NB4 (cell line): ENCODE results near the gene HACL1.

ENCODE experiments used
- CTCF ChIP-seq: IDR thresholded peaks from one replicate; pipeline ENCODE4 v1.5.1; 2012; ENCODE audit warnings: low read depth, low read length
- MAX ChIP-seq: IDR thresholded peaks from 2 replicates; pipeline ENCODE4 v1.6.1; 2011; ENCODE audit warnings: low read depth, low read length
- MYC ChIP-seq: IDR thresholded peaks from 2 replicates; pipeline ENCODE4 v1.6.1; 2011; ENCODE audit warnings: low read depth, low read length
- POLR2A ChIP-seq: IDR thresholded peaks from 2 replicates; pipeline ENCODE4 v1.6.1; 2011; ENCODE audit warnings: mild to moderate bottlenecking; ENCODE audit not compliant: insufficient read length; ENCODE audit errors: extremely low read depth

DNA sequence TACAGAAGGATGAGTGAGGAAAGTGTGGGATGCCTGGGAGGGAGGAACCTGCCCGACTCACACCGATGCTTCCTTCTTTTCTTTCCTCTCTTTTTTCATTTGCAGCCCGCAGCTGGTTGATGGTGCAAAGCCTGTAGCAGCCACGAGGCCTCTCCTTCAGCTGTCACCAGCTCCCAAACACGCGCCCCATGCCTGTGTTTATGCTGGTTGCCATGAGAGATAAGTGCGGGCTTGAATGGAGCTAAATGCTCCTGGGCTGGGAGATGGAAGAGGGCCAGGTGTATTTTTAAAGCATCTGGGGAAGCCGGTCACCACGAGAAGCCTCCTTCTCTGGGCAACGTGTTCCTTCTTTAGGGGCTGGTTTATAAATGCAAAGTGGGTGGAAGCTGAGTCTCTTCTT, 89.2 kb downstream of the HACL1 start:
- TF ChIP-seq POLR2A (no peak), CTCF (no peak), MAX (no peak), MYC (no peak)
